Dermis blood vessel endothelial cell (primary cell): ENCODE results near the gene B3GNT3. TPM values are rescaled to one million over a fixed set of nuclear protein-coding genes. Genes with fewer than 3 reads are reported as not detected.

Experiments used
- DNase-seq: peaks from one replicate; pipeline ENCODE4 v3.0.0; 2010
- total RNA-seq: library from RNA; depleted of rRNA; stranded (reverse); fragments of >200 nt; gene quantifications from 2 replicates; pipeline ENCODE4 v1.2.3, GENCODE V29; 2014

B3GNT3 gene
- total RNA-seq, 1 donor from 2014 or later = not detected

- DNase-seq = no peak
These were observed 66.0 kb downstream of the B3GNT3 start for GRCh38 chr19:17860993-17861360.

GRCh38 chr19:17861542-17862402 lies 66.8 kb downstream of the B3GNT3 start:
- DNase-seq = no peak

- DNase-seq = no peak
These were observed 68.0 kb downstream of the B3GNT3 start for GRCh38 chr19:17862711-17863519.

Other genes starting within 250 kb of the B3GNT3 start
- 105 and 106 TPM in 2 replicates for gene COLGALT1, start 239.5 kb upstream of the B3GNT3 start, total RNA-seq
- gene UNC13A, start 106.8 kb upstream of the B3GNT3 start, total RNA-seq = under 0.01 and 0.09 TPM in 2 replicates
- gene MAP1S, start 75.7 kb upstream of the B3GNT3 start, total RNA-seq = 47.8 and 81.4 TPM in 2 replicates
- gene FCHO1, start 43.7 kb upstream of the B3GNT3 start, total RNA-seq = 0.51 and 0.56 TPM in 2 replicates
- gene INSL3, start 26.4 kb downstream of the B3GNT3 start, total RNA-seq = not detected in 2 replicates
- gene JAK3, start 52.8 kb downstream of the B3GNT3 start, total RNA-seq = 3.2 and 4.1 TPM in 2 replicates
- gene RPL18A, start 64.8 kb downstream of the B3GNT3 start, total RNA-seq = 793 and 1,347 TPM in 2 replicates
- not detected in 2 replicates for gene SLC5A5, start 76.8 kb downstream of the B3GNT3 start, total RNA-seq
- 24.8 and 58.4 TPM in 2 replicates for gene CCDC124, start 137.9 kb downstream of the B3GNT3 start, total RNA-seq
- gene KCNN1, start 172.0 kb downstream of the B3GNT3 start, total RNA-seq = under 0.01 and 0.42 TPM in 2 replicates
- gene ARRDC2, start 213.0 kb downstream of the B3GNT3 start, total RNA-seq = 68.7 and 107 TPM in 2 replicates